Subcutaneous abdominal adipose tissue (tissue), 5 donors: Measurements from ENCODE around the gene CTCF.

Experiments
- H3K27ac ChIP-seq: one replicate; pipeline ENCODE4 v1.7.0; 2013; ENCODE audit warnings: low read depth, mild to moderate bottlenecking, inconsistent platforms, low read length, moderate library complexity
- H3K27me3 ChIP-seq, 5 donors: one replicate each; pipeline ENCODE4 v1.7.0; 2013; ENCODE audit warnings: low read length in 5 of 5, inconsistent platforms in 1 of 5; ENCODE audit not compliant: control insufficient read depth in 5 of 5, insufficient read depth in 4 of 5
- H3K36me3 ChIP-seq, 5 donors: one replicate each; pipeline ENCODE4 v1.7.0; 2013; ENCODE audit warnings: low read length in 5 of 5; ENCODE audit not compliant: control insufficient read depth in 5 of 5, insufficient read depth in 5 of 5
- H3K4me1 ChIP-seq, 5 donors: one replicate each; pipeline ENCODE4 v1.7.0; 2013; ENCODE audit warnings: low read length in 5 of 5, mild to moderate bottlenecking in 3 of 5, moderate library complexity in 1 of 5; ENCODE audit not compliant: control insufficient read depth in 5 of 5, insufficient read depth in 5 of 5
- H3K4me3 ChIP-seq, 5 donors: one replicate each; pipeline ENCODE4 v1.7.0; 2013; ENCODE audit warnings: low read length in 5 of 5, low read depth in 1 of 5
- H3K9ac ChIP-seq, 5 donors: one replicate each; pipeline ENCODE4 v1.7.0; 2013; ENCODE audit warnings: low read length in 5 of 5, mild to moderate bottlenecking in 4 of 5, moderate library complexity in 3 of 5
- H3K9me3 ChIP-seq, 5 donors: one replicate each; pipeline ENCODE4 v1.7.0; 2013; ENCODE audit warnings: low read length in 5 of 5; ENCODE audit not compliant: control insufficient read depth in 5 of 5
- donor health status: healthy.
- donor health status: healthy.
- donor health status: healthy.
- donor health status: healthy.
- donor health status: healthy.

CTCF gene

GRCh38 chr16:67661101-67661761, 98.9 kb downstream of the CTCF start:
- Histone ChIP-seq H3K36me3 (peaks cover 0 to 43% (median 21%) of the 10 kb centered on the region in 5 donors), H3K4me3 (peak overlapping the region; percentile 51 to 97 (median 93)), H3K27ac (peak overlapping the region; percentile 30), H3K9me3 (no peaks in the 10 kb centered on the region), H3K9ac (peak overlapping the region in 3 of 5 donors; percentile 1 to 59 (median 56)), H3K27me3 (peaks cover 0 to 3% (median 0%) of the 10 kb centered on the region in 5 donors), H3K4me1 (peaks cover 0 to 36% (median 31%) of the 10 kb centered on the region in 5 donors)

GRCh38 chr16:67661886-67662652, 99.7 kb downstream of the CTCF start:
- peaks cover 0 to 42% (median 35%) of the 10 kb centered on the region in 5 donors for H3K4me1 ChIP-seq
- H3K27ac ChIP-seq, result no peak overlapping the region
- H3K4me3 ChIP-seq, result no peak overlapping the region
- peaks cover 0 to 38% (median 19%) of the 10 kb centered on the region in 5 donors for H3K36me3 ChIP-seq
- H3K27me3 ChIP-seq, result no peaks in the 10 kb centered on the region
- no peaks in the 10 kb centered on the region for H3K9me3 ChIP-seq
- H3K9ac ChIP-seq, result no peak overlapping the region

DNA sequence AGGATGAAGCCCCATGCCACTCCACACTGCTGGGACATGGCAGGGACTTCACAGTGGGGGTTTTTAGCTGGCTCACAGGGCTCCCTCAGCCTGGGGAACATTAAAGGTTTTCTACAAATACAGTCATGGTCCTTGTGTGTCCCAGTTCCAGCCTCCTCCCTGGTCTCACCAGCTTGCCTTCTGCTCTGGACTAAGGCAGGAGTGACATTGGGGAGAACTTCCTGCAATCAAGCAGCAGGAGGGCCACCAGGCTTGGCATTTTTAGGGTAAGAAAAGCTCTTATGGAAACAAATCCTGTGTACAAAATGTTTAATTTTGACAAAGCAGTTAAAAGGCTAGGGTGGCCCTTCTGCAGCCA, 100.3 kb downstream of the CTCF start:
- H3K27me3 ChIP-seq, result no peaks in the 10 kb centered on the region
- no peak overlapping the region for H3K27ac ChIP-seq
- no peak overlapping the region for H3K4me3 ChIP-seq
- no peaks in the 10 kb centered on the region for H3K9me3 ChIP-seq
- peaks cover 0 to 33% (median 14%) of the 10 kb centered on the region in 5 donors for H3K36me3 ChIP-seq
- peaks cover 2 to 47% (median 41%) of the 10 kb centered on the region in 5 donors for H3K4me1 ChIP-seq
- H3K9ac ChIP-seq, result no peak overlapping the region

GRCh38 chr16:67663151-67663876, 101.0 kb downstream of the CTCF start:
- Histone ChIP-seq H3K4me3 (no peak overlapping the region), H3K9ac (no peak overlapping the region), H3K36me3 (peaks cover 0 to 26% (median 7%) of the 10 kb centered on the region in 5 donors), H3K27ac (no peak overlapping the region), H3K9me3 (no peaks in the 10 kb centered on the region), H3K27me3 (no peaks in the 10 kb centered on the region), H3K4me1 (peaks cover 4 to 54% (median 47%) of the 10 kb centered on the region in 5 donors)

- H3K9ac ChIP-seq, result no peak overlapping the region
- peaks cover 4 to 56% (median 46%) of the 10 kb centered on the region in 5 donors for H3K4me1 ChIP-seq
- H3K27me3 ChIP-seq, result no peaks in the 10 kb centered on the region
Observed at GRCh38 chr16:67663877-67664222, 101.5 kb downstream of the CTCF start.

GRCh38 chr16:67664258-67664657, 101.9 kb downstream of the CTCF start:
- Histone ChIP-seq H3K27me3 (no peaks in the 10 kb centered on the region), H3K9me3 (no peaks in the 10 kb centered on the region), H3K4me1 (peaks cover 4 to 56% (median 44%) of the 10 kb centered on the region in 5 donors), H3K9ac (no peak overlapping the region), H3K36me3 (peaks cover 0 to 19% (median 6%) of the 10 kb centered on the region in 5 donors), H3K27ac (no peak overlapping the region), H3K4me3 (no peak overlapping the region)

More at GRCh38 chr16:67663877-67664222, 101.5 kb downstream of the CTCF start:
- Histone ChIP-seq H3K27ac (no peak overlapping the region), H3K9me3 (no peaks in the 10 kb centered on the region), H3K36me3 (peaks cover 0 to 20% (median 7%) of the 10 kb centered on the region in 5 donors), H3K4me3 (no peak overlapping the region)

- peaks cover 0 to 19% (median 6%) of the 10 kb centered on the region in 5 donors for H3K36me3 ChIP-seq
- no peak overlapping the region for H3K9ac ChIP-seq
- no peaks in the 10 kb centered on the region for H3K9me3 ChIP-seq
- H3K27ac ChIP-seq, result no peak overlapping the region
- H3K4me3 ChIP-seq, result no peak overlapping the region
- no peaks in the 10 kb centered on the region for H3K27me3 ChIP-seq
- peaks cover 4 to 50% (median 38%) of the 10 kb centered on the region in 5 donors for H3K4me1 ChIP-seq
Observed at GRCh38 chr16:67664871-67665270, 102.5 kb downstream of the CTCF start.

DNA sequence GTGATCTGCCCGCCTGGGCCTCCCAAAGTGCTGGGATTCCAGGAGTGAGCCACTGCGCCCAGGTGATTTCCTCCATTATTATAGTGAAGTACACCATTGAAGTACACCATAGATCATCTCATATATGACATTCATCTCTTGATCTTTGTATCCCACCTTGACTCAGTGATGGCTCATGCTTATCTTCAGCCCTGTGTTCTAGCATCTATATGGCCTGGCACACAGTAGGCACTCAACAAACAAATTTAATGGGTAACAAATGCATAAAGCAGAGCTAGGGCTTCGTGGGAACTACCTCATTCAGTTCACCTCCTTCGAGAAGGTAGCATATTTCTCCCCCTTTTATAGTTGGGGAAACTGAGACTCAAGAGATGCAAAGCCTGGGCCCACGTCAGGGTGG, 103.3 kb downstream of the CTCF start:
- H3K9me3 ChIP-seq, result no peaks in the 10 kb centered on the region
- H3K36me3 ChIP-seq, result peaks cover 0 to 19% (median 6%) of the 10 kb centered on the region in 5 donors
- peak overlapping the region; percentile 45 to 85 (median 76) for H3K4me3 ChIP-seq
- H3K4me1 ChIP-seq, result peaks cover 4 to 44% (median 33%) of the 10 kb centered on the region in 5 donors
- peak overlapping the region in 4 of 5 donors; percentile 8 to 77 (median 44) for H3K9ac ChIP-seq
- H3K27ac ChIP-seq, result peak overlapping the region; percentile 86
- no peaks in the 10 kb centered on the region for H3K27me3 ChIP-seq

DNA sequence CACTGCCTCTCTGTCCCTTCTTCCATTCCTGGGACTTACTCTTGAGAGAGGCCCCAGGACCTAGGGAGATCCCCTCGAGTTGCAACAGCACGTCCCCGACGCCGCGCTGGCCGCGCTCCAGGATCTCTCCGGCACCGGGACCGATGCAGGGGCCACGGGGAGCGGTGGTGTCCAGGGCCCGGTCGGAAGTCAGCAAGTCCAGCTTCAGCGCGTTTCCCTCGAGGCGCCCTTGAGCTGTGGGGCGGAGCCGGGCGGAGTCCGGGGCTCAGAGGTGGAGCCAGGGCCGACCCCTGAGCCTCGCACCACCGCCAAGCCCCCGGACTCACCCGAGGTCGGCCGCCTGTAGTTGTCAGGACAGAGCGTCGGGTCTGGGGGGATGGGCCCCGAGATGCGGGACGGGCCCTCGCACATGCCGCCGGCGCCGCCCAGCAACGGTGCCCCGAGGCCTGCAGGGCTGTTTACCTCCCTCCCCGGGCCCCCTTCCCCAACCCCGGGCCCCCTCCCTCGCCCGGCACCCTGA, 103.8 kb downstream of the CTCF start:
- Histone ChIP-seq H3K9me3 (no peaks in the 10 kb centered on the region), H3K4me3 (peak overlapping the region; percentile 45 to 85 (median 76)), H3K27me3 (no peaks in the 10 kb centered on the region), H3K36me3 (peaks cover 0 to 19% (median 6%) of the 10 kb centered on the region in 5 donors), H3K9ac (peak overlapping the region; percentile 8 to 81 (median 51)), H3K27ac (peak overlapping the region; percentile 86), H3K4me1 (peaks cover 4 to 40% (median 31%) of the 10 kb centered on the region in 5 donors)
